Activated effector memory CD4-positive, alpha-beta T cell treated with Interleukin-2 at 50 U/mL for 16 hours (primary cell): Measurements from ENCODE around the gene SLC25A41.
"Not testable (repeated sequence)": the region's sequence is repeated elsewhere in the genome, so short reads cannot be mapped to it uniquely, and the experiment has no call there.

Source experiments
- DNase-seq: peaks from one replicate; pipeline ENCODE4 v3.0.0-alpha.2; 2020

SLC25A41 gene

DNA sequence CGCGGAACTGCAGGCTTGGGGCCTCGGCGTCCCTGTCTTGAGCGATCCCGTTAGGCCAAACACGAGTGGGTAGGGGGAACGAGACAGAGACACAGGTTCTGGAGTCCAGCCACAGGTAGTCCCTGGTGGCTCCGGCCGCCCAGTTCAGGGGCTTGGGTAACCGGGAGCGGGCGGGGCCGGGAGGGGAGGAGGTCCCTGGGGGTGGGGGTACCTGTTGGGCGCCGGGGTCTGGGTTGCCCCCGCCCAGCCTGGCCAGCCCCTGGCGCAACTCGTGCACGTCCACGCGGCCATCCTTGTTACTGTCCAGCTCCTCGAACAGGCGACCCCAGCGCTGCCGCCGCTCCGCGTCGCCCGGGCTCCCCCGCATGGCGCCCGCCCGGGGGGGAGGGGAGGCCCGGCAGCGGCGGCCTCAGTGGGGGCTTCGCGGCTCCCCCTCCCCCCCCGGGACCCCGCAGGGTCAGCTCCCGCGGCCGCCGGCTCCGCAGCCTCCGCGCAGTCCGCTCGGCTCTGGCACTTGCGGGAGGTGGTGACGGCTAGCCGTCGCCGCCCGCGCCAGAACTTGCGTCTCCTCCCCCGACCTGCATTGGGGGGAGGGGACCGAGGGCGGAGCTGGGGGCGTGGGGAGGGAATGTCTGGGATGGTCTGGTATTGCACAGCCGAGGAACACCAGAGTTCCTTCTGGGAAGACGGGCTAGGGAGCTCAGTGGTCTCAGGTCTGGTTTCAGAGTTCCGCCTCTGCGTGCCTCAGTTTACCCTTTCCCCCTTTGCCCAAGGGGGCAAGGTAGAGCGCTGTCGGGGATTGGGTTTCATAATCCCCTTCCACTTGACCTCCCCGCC, 25.9 kb upstream of the SLC25A41 start, which contains the start of gene SLC25A23:
Gene SLC25A23, minus strand, starts transcription at position 531 of the 837 bp plus-strand sequence. Its CDS starts 164 bp downstream, at position 367.
- DNase-seq = peak; percentile 31

DNA sequence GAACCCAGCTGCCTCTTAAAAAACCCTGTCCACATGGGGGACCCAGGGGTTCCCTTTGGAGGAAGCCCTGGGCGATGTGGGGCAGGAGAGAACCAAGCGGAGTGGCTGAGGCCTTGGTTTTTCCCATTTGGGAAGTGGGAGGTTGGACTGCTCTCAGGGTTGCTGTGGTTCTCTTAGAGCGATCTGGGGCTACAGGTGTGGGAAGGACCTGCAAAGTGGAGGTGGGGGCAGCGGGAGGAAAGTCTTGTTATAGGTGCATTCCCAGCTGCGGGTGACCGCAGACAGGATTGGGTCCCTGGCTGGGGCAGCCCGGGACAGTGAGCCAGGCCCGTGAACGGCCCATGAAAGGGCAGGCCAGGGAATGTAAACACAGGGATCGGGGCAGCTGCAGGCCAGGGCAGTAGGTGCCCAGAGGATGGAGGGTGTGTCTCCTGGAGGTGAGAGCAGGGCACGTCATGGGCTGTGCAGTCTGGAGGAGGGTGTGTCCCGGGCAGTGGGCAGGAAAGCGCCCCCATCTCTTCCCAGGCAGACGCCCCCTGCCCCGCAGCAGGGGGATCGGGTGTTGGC, 25.2 kb upstream of the SLC25A41 start:
- DNase-seq = no peak

DNA sequence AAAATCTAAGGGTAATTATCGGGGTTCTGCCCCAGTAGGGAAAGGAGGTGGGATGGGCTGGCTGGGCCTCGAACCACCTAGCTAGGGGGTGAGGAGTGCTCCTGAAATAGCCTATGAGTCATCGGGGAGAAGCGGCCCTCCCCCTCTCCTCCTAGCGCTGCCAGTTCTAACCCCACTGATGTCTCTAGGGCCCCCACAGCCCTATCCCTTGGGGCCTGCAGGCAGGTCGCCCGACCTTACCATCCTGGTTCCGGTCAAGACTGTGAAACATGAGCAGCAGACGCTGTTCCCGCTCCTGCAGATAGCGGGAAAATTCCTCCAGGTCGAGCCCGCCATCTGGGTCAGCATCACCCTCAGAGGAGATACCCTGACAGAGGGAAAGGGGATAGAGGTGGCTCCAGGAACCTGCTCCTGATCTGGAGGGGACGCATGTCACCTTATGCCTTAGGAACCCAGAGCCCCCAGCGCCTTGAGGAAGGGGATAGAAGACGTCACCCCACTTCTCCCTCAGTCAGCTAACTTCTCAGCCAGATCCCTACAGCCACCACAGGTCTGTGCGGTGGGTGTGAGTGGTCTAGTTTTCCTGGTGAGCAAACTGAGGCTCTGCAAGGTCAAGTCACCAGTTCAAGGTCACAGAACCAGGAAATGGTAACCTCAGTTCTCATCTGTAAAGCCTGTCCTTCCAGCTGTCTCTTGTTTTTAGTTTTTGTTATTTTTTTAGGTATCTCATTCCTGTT, 24.6 kb upstream of the SLC25A41 start:
- DNase-seq = no peak

DNA sequence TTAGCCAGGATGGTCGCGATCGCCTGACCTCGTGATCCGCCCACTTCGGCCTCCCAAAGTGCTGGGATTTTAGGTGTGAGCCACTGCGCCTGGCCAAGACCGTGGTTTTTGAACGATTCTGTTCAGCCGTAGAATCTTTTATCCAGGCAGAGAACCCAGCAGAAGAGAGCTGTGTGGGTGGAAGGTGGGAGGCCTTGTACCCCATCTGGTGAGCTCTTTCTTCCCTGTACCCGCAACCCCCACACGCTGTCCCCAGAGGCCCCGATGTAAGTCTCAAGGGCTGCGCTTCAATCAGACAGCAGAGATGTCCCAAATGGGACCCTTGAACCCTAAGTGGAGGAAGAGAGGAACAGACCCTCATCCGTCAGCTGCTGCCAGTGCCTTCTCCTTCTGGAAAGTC, 22.4 kb upstream of the SLC25A41 start:
- DNase-seq = no peak

DNA sequence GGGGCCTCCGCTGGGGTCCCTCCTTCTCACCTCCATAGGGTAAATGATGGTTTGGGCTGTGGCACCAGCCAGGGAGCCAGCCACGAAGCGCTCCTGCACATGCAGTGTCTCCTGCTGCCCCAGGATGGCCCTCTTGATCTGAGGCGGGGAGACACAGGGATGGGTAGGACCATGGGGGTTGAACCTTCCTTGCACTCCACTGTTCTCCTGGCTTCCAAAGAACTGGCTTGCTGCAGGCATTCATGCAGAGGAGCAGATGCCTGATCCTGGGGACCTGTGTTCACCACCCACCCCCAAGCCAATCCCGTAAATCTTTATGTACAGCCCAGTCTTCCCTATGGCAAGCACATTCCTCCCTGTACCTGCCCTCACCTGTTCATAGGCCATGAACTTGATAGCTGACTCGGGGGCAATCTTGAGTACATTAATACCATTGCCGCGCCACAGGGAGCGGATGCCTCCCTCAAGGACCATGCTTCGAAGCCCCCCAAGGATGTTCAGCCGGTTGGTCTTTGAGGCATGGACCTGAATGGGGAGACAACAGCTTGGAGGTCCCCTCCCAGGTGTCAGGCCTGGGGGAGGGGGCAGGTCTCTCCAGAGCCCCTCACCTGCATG, 20.5 kb upstream of the SLC25A41 start:
- DNase-seq = no peak

DNA sequence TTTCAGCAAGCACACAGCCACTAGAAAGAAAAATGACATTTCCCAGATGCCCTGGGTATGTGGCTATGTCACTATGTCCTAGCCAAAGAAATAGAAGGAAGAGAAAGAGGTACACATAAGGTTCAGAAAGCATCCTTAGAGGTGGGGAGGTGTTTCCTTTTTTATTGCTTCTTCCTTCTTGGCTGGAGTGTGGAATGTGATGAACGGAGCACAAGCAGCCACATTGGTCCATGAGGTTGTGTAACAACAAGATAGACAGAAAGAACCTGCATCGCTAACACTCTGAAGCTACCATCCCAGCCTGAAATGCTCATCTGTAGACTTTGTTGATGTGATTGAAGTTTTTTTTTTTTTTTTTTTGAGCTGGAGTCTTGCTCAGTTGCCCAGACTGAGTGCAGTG, 19.3 kb upstream of the SLC25A41 start:
- no peak for DNase-seq

DNA sequence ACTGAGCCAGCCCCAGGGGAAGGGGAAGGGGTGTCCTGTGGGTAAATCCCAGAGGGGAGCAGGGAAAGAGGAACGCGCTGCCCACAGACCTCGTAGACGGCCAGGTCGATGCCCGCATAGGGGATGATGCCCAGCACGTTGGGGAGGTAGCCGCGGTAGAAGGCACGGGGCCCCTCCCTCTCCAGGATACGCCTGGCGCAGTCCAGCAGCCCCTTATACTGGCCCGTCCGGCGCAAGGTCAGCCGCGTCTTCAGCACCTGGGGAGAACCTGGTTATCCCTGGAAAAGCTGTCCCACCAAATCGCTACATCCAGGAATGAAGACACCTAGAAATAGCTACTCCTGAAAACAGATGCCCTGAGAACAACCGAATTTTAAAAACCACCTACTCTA, 18.7 kb upstream of the SLC25A41 start:
- no peak for DNase-seq

DNA sequence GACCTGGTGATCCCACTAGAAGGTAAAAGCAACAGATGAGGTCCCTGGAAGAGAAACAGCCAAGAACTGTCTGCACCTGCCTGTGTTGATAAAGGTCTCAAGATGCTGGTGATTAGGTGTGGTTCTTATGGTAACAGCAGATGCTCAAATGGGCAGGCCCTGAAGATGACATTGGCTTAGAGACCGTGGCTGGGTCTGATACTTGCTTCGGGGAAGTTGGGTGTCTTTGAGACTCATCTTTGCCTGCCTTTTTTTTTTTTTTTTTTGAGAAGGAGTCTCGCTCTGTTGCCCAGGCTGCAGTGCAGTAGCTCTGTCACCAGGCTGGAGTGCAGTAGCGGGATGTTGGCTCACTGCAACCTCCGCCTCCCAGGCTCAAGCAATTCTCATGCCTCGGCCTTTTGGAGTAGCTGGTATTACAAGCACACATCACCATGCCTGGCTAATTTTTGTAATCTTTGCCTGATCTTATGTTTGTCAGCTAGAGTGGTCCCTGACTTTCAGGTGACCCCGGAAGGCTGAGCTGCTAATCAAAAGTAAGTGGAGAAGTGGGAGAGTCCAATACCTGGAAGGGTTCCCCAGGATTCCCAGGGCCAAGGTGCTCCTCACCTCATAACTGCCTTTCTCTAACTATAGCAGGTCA, 18.1 kb upstream of the SLC25A41 start:
- no peak for DNase-seq

DNA sequence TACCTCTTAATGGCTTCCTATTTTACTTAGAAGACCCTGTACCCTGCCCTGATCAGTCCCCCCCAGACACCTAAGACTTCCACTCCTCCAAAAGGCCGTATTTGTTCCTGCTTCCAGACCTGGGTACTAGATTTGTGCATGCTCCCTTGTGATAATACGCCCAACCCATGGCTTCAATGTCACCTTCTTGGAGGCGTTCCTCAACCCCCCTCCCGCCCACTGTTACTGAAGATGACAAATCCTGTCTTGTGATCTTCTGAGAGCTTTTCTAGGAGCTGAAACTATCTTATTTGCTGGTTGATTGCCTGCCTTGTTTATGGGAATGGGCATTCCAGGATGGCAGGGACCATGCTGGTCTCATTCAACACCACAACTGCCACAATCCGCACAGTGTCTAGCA, 16.6 kb upstream of the SLC25A41 start:
- no peak for DNase-seq

DNA sequence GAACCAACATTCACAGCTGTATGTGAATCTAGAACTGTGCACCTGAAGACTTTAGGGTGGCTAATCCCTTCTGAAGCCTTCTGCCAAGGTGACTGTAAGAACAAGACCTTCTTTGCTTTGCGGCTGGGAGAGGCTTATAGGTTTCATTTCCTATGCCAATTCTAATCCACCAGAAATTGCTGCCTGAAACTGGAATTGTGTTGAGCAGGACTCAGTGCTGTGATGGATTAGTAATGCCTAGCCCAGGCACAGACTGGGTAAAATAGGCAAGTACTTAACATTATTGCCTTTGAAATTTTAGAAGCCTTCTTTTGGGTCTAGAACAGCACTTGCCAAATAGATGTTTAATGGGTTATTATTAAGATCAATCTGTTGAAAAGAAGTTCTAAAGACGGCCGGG, 14.5 kb upstream of the SLC25A41 start:
- DNase-seq = no peak

DNA sequence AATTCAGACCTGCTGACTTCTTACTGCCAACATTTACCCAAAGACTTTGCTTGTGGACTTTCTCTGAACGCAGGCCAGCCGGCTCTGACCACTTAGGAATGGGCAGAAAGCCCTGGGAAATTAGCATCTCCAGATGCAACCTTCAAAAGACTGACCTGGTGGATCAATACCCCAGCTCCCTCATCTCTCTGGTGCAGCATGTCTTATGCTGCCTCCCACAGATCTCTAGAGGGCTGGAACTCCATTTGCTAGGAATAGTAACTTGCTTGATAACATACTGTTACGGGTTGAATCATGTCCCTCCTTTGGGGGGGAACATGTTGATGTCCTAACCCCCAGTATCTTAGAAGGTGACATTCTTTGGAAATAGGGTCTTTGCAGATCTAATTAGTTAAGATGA, 12.9 kb upstream of the SLC25A41 start:
- no peak for DNase-seq

DNA sequence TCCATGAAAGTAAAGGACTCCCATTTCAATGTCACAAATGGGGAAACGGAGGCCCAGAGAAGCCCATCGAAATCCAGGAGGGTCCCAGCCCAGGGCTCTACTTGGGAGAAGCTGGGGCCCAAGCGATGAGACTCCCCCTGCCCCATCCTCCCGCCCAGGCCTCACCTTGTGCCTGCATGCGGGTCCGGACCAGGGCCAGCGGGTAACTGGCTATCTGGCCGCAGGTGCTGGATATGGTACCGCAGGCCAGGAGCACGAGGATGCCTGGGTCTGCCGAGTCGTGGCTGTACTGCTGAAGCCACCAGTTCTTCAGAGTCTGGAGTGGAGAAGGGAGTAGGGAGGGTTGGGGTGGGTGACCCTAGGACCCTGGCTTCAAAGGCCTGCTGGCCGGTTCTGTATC, 10.4 kb upstream of the SLC25A41 start:
- DNase-seq = no peak

DNA sequence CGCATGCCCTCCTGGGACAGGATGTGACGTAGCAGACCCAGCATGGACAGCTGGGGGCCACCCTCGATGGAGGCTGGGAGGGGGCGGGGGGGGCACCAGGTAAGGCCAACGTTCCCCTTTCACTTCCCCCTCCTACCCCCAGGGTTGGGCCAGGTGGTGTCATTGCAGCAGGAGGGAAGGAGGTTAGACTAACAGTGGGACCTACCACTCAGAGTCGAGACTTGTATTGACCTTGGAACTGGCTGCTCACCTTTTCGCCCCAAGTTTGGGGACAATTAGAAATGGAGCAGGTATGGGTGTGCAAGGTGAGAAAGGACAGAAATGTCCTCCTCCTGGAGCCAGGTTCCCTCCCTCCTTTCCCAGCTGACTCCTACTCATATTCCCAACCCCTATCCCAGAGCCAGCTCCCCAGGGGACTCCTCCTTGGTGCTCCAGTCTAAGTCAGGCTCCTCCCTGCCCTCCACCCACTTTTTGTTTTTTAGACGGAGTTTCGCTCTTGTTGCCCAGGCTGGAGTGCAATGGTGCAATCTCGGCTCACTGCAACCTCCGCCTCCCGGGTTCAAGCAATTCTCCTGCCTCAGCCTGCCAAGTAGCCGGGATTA, 8.6 kb upstream of the SLC25A41 start:
- DNase-seq = no peak

DNA sequence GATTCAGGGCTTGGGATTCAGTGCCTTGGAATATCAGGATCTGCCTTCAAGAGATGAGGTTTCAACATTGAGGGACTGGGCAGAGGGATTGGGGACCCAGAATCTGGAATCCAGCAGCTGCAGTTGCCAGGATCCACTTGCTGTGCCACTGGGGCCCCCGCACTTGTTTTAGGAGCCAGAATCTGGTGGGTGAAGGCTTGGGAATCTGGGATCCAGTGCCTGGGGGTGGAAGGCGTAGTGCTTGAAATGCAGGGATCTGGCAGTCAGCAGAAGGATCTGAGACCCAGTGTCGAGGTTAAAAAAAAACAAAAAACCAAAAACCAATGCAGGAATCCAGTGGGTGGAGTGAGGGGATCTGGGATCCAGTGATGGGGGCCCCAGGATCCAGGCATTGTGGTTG, 7.3 kb upstream of the SLC25A41 start:
- DNase-seq = no peak

DNA sequence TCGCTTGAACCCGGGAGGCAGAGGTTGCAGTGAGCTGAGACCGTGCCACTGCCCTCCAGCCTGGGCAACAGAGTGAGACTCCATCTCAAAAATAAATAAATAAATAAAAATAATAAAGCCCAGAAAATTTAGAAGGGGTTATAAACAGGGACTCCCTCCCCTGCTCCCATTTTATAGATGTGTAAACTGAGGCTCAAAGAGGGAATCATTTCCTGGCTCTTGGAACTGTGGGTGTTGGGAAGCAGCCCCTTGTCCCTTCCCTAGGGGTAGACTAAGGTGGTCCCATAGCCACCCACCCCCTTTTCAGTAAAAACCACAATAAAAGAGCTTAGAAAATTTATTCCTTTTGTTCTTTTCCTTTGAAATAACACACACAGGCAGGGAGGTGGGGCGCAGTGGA, 6.2 kb upstream of the SLC25A41 start:
- DNase-seq = no peak

DNA sequence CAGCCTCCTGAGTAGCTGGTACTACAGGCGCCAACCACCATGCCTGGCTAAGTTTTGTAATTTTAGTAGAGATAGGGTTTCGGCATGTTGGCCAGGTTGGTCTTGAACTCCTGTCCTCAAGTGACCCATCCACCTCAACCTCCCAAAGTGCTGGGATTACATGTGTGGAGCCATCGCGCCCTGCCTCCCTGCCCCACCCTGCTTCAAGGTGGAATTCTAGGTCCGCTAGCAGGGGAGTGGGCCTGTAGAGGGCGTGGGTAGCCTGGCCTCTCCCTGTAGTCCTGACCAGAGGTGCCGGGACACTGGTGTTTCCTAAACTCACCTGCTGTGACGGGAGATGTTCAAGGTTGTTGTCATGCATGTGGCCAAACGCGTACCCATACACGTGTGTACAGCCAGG, 398 bp downstream of the SLC25A41 start:
- no peak for DNase-seq

DNA sequence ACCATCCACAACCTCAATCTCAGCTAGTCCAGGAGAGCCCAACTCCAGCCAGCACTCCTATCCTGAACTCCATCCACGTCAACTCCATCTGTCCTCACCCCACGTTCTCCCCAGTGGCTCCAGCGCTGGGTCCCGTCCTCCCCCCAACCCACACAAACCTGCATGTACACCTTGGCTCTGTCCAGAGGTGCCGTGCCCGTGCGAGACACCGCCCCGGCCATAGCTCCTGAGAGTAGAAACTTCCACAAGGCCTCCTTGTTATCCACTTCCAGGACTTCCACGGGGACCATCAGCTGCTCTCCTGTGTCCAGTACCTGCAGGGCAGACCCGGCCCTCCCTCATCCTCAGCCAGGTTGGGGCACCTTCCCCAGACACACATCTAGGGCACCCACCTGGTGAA, 1.7 kb downstream of the SLC25A41 start:
- no peak for DNase-seq

DNA sequence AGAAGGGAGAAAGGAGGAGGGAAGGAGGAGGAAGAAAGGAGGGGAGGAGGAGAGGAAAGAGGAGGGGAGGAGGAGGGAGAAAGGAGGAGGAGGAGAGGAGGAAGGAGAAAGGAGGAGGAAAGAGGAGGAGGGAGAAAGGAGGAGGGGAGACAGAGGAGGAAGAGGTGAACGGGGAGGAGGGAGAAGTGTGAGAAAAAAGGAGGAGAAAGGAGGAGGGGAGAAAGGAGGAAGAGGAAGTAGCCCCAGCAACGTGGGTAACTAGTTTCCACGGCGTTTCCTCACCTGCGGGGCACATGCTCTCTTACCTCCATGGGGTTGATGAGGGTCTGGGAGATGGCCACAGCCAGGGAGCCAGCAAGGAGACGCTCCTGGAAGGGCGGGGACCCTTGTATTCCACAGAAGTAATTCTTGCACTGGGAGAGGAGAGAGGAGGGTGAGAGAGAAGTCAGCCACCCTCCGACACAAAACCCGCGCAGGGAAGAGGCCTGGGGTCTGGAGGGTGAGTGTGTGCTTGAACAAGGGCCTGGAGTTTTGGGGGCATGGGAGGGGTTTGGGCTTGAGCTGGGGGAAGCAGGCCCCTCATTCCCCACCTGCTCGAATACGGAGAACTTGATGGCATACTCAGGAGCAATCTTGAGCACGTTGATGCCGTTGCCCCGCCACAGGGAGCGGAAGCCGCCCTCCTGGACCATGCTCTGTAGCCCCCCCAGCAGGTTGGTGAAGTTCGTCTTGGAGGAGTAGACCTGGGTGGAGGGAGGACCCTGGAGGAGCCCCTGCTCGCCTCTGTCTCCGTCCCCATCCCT, 3.9 kb downstream of the SLC25A41 start:
- no peak for DNase-seq

DNA sequence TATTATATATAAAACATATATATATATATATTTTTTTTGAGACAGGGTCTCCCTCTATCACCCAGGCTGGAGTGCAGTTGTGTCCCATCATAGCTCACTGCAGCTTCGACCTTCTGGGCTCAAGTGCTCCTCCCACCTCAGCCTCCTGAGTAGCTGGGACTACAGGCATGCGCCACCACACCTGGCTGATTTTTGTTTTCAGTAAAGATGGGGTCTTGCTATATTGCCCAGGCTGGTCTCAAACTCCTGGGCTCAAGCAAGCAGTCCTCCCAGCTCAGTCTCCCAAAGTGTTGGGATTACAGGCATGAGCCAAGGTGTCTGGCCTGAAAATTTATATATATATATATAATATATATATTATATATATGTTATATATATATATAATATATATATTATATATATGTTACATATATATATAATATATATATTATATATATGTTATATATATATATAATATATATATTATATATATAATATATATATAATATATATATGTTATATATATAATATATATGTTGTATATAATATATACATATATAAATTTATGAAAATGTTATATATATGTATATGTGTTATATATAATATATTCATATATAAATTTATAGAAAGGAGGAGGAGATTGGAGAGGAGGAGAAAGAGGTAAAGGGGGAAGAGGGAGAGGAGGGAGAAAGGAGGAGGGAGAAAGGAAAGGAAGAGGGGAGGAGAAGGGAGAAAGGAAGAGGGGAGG, 4.7 kb downstream of the SLC25A41 start:
- DNase-seq = not testable (repeated sequence)

DNA sequence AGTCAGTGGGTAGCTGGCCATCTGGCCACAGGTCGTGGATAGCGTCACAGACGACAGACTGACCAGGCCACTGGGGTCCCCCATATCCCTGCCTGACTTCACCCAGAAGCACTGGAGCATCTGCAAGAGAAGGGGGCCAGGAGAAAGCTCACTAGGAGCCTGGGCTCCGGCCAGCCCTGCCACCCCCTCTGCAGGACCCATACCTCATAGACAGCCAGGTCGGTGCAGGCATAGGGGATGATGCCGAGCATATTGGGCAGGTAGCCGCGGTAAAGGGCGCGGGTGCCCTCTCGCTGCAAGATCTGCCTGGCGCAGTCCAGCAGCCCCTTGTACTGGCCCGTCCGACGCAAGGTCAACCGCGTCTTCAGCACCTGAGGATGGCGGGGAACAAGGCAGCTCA, 6.4 kb downstream of the SLC25A41 start:
- no peak for DNase-seq
